Neural cell (in vitro differentiated cells): ENCODE data around the gene TAF11. TPM values are rescaled to one million over a fixed set of nuclear protein-coding genes. Genes with fewer than 3 reads are reported as not detected.

Source experiments
- H2AFZ ChIP-seq: fragments of 200-600, 300-800 bp; sonication (generic), shearing (Covaris generic); 2 replicates; pipeline ENCODE4 v1.6.0; 2014; ENCODE audit warnings: low read depth, mild to moderate bottlenecking, antibody characterized with exemption, low read length, moderate library complexity
- H3F3A ChIP-seq: fragments of 200-600 bp; shearing (Covaris generic); 2 replicates; pipeline ENCODE4 v1.6.1; 2016; ENCODE audit warnings: mild to moderate bottlenecking, moderate library complexity, mixed read lengths, antibody characterized with exemption, low read length; ENCODE audit not compliant: insufficient read depth, poor library complexity, severe bottlenecking
- H3K27ac ChIP-seq: fragments of 200-600, 300-800 bp; sonication (generic), shearing (Covaris generic); 2 replicates; pipeline ENCODE4 v1.5.1; 2014; ENCODE audit warnings: mild to moderate bottlenecking, low read length, moderate library complexity
- H3K27me3 ChIP-seq: fragments of 300-800, 200-600 bp; sonication (generic), shearing (Covaris generic); 2 replicates; pipeline ENCODE4 v1.6.0; 2014; ENCODE audit warnings: mild to moderate bottlenecking, low read depth, low read length, moderate library complexity; ENCODE audit not compliant: insufficient read depth
- H3K36me3 ChIP-seq: fragments of 300-800, 200-600 bp; sonication (generic), shearing (Covaris generic); 2 replicates; pipeline ENCODE4 v1.5.1; 2014; ENCODE audit warnings: mild to moderate bottlenecking, antibody characterized with exemption, low read length, moderate library complexity; ENCODE audit not compliant: insufficient read depth
- H3K4me2 ChIP-seq: fragments of 300-800, 200-600 bp; sonication (generic), shearing (Covaris generic); 2 replicates; pipeline ENCODE4 v1.6.0; 2014; ENCODE audit warnings: mild to moderate bottlenecking, low read length
- H3K4me3 ChIP-seq: fragments of 300-800, 200-600 bp; sonication (generic), shearing (Covaris generic); 2 replicates; pipeline ENCODE4 v1.5.1; 2014; ENCODE audit warnings: mild to moderate bottlenecking, low read length, moderate library complexity
- H3K79me2 ChIP-seq: fragments of 200-600 bp; shearing (Covaris generic); replicated peaks from 2 replicates; pipeline ENCODE4 v1.6.0; 2014; ENCODE audit warnings: mild to moderate bottlenecking, low read length, moderate library complexity; ENCODE audit not compliant: insufficient read depth
- H3K9ac ChIP-seq: fragments of 300-800, 200-600 bp; sonication (generic), shearing (Covaris generic); 2 replicates; pipeline ENCODE4 v1.6.1; 2016; ENCODE audit warnings: mild to moderate bottlenecking, low read length, mixed read lengths
- H3K9me2 ChIP-seq: fragments of 200-600 bp; shearing (Covaris generic); 2 replicates; pipeline ENCODE4 v1.6.1; 2016; ENCODE audit warnings: mild to moderate bottlenecking, low read length, mixed read lengths; ENCODE audit not compliant: insufficient read depth
- H3K9me3 ChIP-seq: fragments of 200-600, 300-800 bp; sonication (generic), shearing (Covaris generic); 2 replicates; pipeline ENCODE4 v1.6.1; 2016; ENCODE audit warnings: mild to moderate bottlenecking, mixed run types, low read length, moderate library complexity, mixed read lengths
- H4K20me1 ChIP-seq: fragments of 200-600 bp; shearing (Covaris generic); 2 replicates; pipeline ENCODE4 v1.6.1; 2016; ENCODE audit warnings: mild to moderate bottlenecking, mixed run types; ENCODE audit not compliant: insufficient read depth
- CTCF ChIP-seq: fragments of 450-650 bp; IDR thresholded peaks from 2 replicates; pipeline ENCODE4 v1.5.1; 2014; ENCODE audit warnings: antibody characterized with exemption, mild to moderate bottlenecking, moderate library complexity; ENCODE audit not compliant: poor library complexity, severe bottlenecking
- EP300 ChIP-seq: fragments of 450-650 bp; conservative IDR thresholded peaks from 2 replicates; pipeline ENCODE4 v1.6.1; 2014; ENCODE audit warnings: antibody characterized with exemption, mild to moderate bottlenecking, moderate library complexity; ENCODE audit not compliant: poor library complexity, severe bottlenecking
- EZH2 ChIP-seq: fragments of 200-600, 300-800 bp; shearing (Covaris generic), sonication (generic); IDR thresholded peaks from 2 replicates; pipeline ENCODE4 v1.6.1; 2014; ENCODE audit warnings: antibody characterized with exemption, low read length, borderline replicate concordance, mild to moderate bottlenecking; ENCODE audit not compliant: insufficient read depth, poor library complexity, severe bottlenecking
- MXI1 ChIP-seq: fragments of 450-650 bp; conservative IDR thresholded peaks from 2 replicates; pipeline ENCODE4 v1.6.1; 2014; ENCODE audit warnings: antibody characterized with exemption, mild to moderate bottlenecking; ENCODE audit not compliant: poor library complexity, severe bottlenecking
- RAD21 ChIP-seq: fragments of 450-650 bp; conservative IDR thresholded peaks from 2 replicates; pipeline ENCODE4 v1.6.1; 2014; ENCODE audit warnings: antibody characterized with exemption, mild to moderate bottlenecking, moderate library complexity
- TAF1 ChIP-seq: IDR thresholded peaks from 2 replicates; pipeline ENCODE4 v1.6.1; 2012; ENCODE audit warnings: low read depth
- polyA plus RNA-seq: library from polyadenylated mRNA; depleted of rRNA; stranded (reverse); fragments of >200 nt; gene quantifications from 2 replicates; pipeline ENCODE4 v1.2.3, GENCODE V29; 2014

The TAF11 gene
- polyA plus RNA-seq, 1 donor from 2014 or later: 115 TPM

GRCh38 chr6:34897716-34898115, 9.9 kb upstream of the TAF11 start (continued):
- TF ChIP-seq EZH2: no peak

GRCh38 chr6:34897130-34897529, 9.3 kb upstream of the TAF11 start:
- H3K9me3 ChIP-seq: no peaks in the 10 kb centered on the region
- TF ChIP-seq CTCF: no peak
- no peak for TF ChIP-seq TAF1
- H4K20me1 ChIP-seq: no peaks in the 10 kb centered on the region
- no peak overlapping the region for H3K4me3 ChIP-seq
- H3K9me2 ChIP-seq: no peaks in the 10 kb centered on the region
- H3K79me2 ChIP-seq: peaks cover 23% of the 10 kb centered on the region
- H3K36me3 ChIP-seq: no peaks in the 10 kb centered on the region
- H3K9ac ChIP-seq: no peak overlapping the region
- H3K27ac ChIP-seq: no peak overlapping the region
- H2AFZ ChIP-seq: no peak overlapping the region
- no peaks in the 10 kb centered on the region for H3K27me3 ChIP-seq
- H3F3A ChIP-seq: no peaks in the 10 kb centered on the region
- H3K4me2 ChIP-seq: no peak overlapping the region

- Histone ChIP-seq H3K79me2 (peaks cover 35% of the 10 kb centered on the region), H3K27me3 (no peaks in the 10 kb centered on the region), H3K9me3 (no peaks in the 10 kb centered on the region), H3K4me3 (no peak overlapping the region), H2AFZ (no peak overlapping the region), H3K9ac (no peak overlapping the region), H4K20me1 (no peaks in the 10 kb centered on the region), H3K36me3 (no peaks in the 10 kb centered on the region), H3K27ac (no peak overlapping the region), H3F3A (no peaks in the 10 kb centered on the region), H3K4me2 (no peak overlapping the region), H3K9me2 (no peaks in the 10 kb centered on the region)
- TF ChIP-seq RAD21: no peak
Measured at GRCh38 chr6:34894693-34895092, 6.9 kb upstream of the TAF11 start.

GRCh38 chr6:34891296-34891695, 3.5 kb upstream of the TAF11 start:
- TF ChIP-seq RAD21: no peak
- TF ChIP-seq CTCF: no peak
- no peak for TF ChIP-seq EZH2
- TF ChIP-seq MXI1: no peak
- TF ChIP-seq TAF1: no peak
- TF ChIP-seq EP300: no peak
- H3K27me3 ChIP-seq: no peaks in the 10 kb centered on the region
- H3K4me2 ChIP-seq: peak overlapping the region; percentile 79
- H3K9me3 ChIP-seq: no peaks in the 10 kb centered on the region
- peaks cover 51% of the 10 kb centered on the region for H3K79me2 ChIP-seq
- no peak overlapping the region for H3K9ac ChIP-seq
- no peaks in the 10 kb centered on the region for H3K9me2 ChIP-seq
- peak overlapping the region; percentile 75 for H3K4me3 ChIP-seq
- no peaks in the 10 kb centered on the region for H4K20me1 ChIP-seq
- no peaks in the 10 kb centered on the region for H3K36me3 ChIP-seq
- H2AFZ ChIP-seq: no peak overlapping the region
- no peak overlapping the region for H3K27ac ChIP-seq
- H3F3A ChIP-seq: peaks cover 5% of the 10 kb centered on the region
